HG03060 (cell line): ENCODE results near the gene ST6GALNAC4.
"Not testable (repeated sequence)": the region's sequence is repeated elsewhere in the genome, so short reads cannot be mapped to it uniquely, and the experiment has no call there.

Experiments
- ATAC-seq: cut with Tn5 transposase; IDR thresholded peaks from one replicate; pipeline ENCODE4 v1.9.1; 2021; ENCODE audit warnings: low read depth, moderate number of reproducible peaks; ENCODE audit not compliant: unreplicated experiment

The ST6GALNAC4 gene

DNA sequence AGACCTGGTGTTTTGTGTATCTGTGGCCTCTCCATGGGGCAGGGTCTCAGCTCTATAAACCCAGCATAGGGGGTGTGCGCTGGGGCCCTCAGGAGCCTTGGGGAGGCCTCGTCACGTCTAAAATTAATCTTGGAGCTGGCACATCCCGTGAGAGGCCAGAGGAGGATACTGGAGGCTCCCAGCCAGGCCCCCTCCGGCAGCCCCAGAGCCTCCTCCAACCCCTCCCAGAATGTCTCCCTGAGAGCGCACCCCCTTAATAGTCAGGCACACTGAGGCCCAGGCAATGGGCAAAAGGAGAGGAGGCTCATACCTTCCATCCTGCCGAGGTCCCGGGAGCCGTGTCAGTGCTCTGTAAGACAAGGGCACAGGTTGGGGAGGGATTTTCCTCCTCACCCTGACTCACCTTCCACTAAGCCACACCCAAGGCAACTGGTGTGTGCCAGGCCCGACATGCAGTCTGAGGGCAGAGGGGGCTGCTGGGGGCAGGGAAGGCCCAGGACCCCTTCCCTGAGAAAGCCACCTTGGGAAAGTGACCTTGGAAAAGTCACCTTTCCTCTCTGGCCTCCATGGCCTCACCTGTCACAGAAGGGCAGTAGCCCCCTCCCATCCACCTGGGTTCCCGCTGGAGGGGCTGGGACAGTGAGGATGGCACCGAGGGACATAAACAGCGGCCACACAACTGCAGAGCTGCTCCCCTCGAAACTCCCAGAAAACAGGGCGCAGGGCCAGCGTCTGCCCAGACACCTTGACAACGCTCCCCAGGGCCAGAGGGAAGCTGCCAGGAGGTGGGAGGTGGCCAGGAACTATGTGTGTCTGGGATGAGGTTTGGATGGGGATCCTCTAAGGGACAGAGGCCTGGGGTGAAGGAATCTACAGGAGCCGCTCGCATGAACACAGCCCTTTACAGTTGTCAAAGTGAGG lies 42.3 kb downstream of the ST6GALNAC4 start:
- ATAC-seq = no peak

DNA sequence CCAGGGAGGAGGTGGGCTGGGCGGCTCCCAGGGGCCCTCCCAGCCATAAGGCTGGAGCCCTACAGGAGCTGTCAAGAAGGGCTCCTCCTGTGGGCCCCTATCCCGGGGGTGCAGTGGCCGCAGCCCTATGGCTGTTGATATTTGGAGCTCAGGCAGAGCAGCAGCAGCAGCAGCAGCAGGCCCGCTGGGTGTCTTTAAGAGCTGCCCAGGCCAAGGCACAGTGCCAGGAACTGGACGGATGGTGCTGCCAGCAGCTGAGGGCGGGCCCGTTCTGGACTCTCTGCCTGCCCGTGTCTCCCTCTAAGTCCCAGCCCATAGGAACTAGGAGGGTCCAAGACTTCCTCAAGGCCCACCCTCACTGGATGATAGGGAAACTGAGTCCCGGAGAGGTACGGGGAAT lies 43.0 kb downstream of the ST6GALNAC4 start:
- no peak for ATAC-seq

DNA sequence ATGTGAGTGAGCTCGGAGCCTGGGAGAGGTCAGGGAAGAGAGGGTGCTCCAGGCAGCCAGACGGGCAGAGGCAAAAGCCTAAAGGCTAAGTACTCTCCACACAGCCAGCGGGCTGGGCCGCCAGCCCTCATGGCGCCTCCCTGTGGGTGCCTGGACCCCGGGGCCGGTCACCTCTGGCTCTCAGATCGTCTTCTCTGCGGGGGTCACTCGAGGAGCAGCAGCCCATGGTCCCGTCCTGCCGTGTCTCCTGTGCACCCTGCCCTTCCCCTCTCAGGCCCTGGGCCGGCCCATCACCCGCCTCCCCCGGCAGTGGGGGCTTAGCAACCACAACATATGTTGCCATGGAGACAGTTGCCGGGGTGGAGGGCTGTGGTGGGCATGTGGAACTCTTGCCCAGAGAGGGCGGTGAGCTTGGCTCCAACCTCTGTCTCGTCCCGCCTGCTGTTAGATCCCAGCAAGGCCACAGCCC lies 43.6 kb downstream of the ST6GALNAC4 start:
- no peak for ATAC-seq

DNA sequence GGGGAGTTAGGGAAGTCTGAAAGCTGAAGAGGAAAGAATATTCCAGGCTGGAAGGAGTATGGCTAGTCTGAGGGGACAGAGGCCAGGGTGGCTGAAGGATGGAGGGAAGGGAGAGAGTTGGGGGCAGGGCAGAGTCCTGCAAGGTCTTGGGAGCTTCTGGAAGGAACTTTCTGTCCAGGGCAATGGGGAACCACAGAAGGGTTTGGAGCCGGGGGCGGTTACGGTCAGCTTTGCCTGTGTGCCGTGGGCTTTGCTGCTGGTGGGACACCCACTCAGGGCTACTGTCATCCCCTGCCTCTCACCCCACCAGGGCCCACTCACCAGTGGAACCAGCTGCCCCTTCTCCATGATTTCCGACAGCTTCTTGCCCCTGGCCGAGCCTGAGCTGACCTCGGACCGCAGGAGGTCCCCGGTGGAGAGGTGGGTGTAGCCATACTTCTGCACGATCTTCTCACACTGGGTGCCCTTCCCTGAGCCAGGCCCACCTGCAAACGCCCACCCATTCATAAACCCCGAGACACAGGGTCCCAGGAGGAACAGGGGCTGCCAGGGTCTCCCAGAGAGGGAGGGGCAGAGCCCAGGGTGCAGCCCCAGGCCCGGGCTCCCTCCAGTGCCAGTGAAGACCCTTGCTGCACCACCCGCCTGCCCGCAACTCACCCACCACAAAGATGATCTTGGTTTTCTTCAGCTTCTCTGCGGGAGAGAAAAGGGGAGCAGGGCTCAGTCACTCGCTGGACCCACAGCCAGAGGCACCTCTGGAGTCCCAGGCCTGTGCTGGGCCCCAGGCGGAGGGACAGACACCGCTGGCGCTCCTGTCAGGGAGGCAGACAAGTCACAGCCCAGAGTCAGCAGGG lies 44.2 kb downstream of the ST6GALNAC4 start:
- ATAC-seq = no peak

DNA sequence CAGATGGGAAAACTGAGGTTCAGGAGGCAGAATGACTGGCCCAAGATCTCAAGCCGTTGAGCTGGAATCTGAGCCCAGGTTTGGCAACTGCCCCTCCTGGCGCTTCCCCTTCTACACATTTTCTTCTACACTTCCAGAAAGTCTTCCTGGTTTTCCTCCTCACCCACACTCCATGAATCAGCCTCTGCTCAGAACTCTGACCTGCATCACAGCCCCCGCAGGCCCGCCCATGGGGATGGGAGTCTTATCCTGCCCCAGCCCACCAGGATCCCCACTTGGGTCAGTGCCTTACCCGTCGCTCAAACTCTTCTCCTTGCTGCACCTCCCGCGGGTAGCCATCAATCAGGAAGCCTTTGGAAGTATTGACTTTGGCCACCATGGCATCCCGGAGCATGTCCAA lies 45.3 kb downstream of the ST6GALNAC4 start:
- ATAC-seq = no peak

DNA sequence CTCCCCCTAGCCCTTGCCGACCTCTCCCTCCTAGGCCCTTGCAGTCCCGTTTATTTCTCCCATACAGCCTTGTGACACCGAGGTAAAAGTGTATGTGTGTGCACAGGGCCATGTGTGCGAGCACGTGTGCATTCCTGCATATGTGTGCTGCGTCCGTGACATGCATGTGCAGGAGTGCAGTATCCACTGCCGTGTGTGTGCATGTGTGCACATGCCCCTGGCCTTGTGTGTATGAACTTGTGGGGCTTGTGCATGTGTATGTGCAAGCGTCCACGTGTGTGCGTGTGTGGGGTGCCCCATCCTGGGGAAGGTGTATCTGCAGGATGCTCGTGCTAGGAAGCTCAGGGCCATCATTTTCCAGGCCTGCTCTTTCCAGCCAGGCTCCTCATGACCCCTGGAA lies 46.0 kb downstream of the ST6GALNAC4 start:
- ATAC-seq = no peak

DNA sequence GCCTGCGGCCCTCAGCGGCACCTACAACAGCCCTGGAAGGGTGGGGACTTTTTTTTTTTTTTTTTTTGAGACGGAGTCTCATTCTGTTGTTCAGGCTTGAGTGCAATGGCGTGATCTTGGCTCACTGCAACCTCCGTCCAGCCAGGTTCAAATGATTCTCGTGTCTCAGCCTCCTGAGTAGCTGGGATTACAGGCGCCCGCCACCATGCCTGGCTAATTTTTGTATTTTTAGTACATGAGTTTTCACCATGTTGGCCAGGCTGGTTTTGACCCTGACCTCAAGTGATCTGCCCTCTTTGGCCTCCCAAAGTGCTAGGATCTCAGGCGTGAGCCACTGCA lies 46.7 kb downstream of the ST6GALNAC4 start:
- ATAC-seq = not testable (repeated sequence)

DNA sequence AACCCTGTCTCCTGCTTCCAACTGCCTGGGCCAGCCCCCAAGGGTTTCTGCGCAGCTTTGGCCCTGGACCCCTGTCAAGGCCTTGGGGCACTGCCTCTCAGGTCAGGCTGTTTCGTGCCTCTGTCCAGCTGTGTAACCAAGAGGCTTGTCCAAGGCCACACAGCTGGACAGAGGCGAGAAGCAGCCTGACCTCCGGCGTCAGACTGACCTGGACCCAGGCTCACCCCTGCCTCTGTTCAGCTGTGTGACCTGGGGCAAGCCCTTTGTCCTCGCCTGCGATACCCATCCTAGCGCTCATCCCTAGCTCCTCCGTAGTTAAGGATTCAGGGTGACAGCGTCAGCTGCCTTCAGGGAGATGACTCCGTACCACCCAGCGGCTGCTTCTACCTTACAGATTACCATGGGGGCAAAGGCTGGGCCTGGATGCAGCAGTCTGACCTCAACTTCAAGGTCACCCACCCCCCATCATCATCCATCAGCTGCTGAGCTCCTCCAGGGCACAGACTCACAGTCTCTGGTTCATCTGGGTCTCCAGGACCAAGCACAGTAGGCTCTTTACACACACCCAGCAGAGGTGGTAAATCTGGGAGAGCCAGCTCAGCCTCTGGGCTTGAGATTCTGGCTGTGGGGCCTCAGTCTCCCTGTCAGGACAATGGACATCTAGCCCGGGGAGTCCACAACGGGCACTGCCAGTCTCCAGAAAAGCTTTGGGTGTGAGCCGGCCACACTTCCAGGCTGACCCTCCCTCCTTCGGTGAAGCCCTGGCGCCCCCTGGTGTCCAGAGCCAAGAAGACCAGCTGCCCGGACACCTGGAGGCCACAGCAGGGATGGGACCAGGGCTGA lies 47.3 kb downstream of the ST6GALNAC4 start:
- no peak for ATAC-seq

DNA sequence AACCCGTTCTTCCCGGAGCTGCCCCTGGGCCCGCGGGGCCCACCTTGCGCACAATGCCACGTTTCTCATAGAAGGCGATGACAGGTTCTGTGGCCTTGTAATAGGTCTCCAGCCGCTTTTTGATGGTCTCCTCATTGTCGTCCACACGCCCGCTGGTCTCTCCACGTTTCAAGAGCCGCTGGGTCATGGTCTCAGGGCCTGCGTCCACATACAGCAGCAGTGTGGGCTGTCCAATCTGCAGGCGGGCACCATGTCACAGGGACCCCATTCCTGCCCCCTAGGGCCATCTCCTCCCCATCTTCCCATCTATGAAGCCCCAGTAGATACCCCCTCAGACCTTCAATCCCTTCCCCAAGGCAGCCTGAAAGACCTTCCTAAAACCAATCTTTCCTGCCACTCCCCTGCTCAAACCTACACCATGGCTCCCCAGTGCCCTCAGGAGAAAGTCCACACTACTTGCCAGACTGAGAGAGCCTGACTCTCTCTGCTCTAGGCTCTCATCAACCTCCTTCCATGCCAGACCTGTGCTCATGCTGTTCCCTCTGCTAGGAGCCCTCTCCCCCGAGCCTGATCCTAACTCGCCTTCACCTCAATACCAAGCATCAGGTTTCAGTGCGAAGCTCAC lies 48.5 kb downstream of the ST6GALNAC4 start:
- no peak for ATAC-seq

DNA sequence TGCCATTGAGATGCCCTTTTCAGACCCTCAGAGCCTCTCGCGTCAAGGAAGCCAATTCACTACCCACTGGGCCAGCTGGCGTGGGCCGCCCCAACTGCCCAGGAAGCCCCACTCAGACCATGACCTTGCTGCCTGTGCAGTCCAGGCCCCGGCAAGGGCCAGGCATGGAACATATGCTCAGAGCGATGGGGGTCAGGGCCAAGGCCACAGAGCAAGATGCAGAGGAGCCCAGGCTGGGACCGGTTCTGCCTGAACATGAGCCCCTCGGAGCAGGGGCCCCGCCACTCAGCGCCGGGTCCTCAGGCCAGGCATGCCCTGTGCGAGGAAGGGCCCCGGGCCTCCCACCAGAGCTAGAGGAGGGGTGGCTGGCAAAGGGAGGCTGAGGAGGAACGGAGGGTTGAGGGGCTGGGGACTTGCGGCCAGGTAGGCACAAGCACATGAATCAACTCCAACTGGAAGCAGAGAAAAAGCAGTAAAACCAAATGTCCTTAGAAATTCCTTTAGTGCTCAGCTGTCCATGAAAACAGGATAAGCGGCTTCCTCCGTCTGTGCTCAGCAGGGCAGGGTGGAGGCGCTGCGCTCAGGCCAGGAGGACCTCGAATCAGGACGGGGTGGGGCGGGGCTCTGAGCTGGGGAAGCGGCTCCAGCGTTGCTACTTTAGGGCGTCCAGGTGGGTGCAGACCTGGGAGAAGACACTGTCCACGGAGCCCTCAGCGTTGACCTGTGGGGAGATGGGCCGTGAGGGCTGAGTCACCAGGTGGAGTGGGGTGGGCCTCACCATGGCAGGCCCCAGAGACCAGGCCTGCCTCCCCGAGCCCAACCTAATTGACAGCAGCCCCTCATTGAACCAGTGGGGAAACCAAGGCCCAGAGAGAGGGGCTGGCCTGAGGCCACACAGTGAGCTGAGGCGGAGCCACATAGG lies 49.2 kb downstream of the ST6GALNAC4 start:
- ATAC-seq = no peak

DNA sequence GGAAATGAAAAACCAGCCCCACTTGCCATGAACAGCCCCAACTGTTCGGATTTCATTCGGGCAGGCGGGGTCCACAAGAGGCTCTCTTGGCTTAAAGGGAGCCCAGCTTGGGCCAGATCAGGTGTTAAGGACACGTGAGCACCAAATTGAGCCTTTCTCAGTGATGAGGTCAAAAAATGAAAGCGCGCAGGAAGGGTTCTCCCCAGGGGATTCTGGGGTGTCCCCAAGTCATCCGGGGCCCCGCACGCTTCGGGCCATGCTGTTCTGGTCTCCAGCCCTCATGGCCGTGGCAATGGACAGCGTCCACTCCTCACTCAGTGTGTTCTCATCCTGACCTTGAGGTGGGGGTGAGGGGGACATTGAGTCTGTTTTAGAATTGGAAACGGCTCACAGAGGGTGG lies 50.3 kb downstream of the ST6GALNAC4 start:
- ATAC-seq = no peak

DNA sequence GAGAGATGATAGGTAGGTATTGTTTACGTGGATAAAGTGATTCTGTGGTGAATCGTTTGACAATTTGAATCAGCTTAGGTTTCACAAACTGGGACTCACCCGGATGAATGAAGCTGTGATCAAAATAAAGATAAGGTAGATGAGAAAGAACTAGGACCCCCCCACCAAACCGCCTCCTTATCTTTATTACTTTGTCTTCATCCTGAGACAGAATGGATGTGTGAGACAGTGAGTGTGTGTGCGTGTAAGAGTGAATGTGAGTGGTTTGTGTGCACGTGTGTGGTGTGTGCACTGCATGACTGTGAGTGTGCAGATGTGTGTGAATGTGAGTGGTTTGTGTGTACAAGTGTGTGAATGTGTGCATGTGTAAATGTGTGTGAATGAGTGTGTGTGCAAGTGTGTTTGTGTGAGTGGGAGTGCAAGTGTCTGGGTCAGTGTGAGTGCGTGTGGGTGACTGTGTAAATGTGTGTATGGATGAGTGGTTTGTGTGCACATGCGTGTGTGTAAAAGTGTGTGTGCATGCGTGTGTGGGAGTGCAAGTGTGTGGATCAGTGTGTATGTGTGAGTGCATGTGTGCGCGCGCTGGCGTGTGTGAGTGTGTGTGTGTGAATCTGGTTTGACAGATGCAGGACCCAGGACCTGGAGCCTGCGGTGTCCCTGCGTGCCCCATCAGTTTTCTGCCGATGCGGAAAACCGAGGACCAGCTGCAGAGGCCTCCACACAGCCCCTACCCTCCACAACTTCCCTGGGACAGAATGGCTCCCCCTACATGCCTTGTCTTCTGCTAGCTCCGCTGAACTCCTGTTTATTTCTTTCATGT lies 51.0 kb downstream of the ST6GALNAC4 start:
- ATAC-seq = no peak

DNA sequence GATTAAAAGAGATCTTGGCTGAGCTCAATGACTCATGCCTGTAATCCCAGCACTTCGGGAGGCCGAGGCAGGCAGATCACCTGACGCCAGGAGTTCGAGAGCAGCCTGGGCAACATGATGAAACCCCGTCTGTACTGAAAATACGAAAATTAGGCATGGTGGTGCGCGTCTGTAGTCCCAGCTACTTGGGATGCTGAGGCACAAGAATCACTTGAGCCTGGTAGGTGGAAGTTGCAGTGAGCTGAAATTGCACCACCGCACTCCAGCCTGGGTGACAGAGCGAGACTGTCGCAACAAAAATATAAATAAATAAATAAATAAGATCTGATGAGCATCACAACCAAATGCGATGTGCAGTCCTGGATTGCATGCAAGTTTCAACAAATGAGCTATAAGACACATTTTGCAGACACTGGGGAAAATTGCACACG lies 53.6 kb downstream of the ST6GALNAC4 start:
- no peak for ATAC-seq

DNA sequence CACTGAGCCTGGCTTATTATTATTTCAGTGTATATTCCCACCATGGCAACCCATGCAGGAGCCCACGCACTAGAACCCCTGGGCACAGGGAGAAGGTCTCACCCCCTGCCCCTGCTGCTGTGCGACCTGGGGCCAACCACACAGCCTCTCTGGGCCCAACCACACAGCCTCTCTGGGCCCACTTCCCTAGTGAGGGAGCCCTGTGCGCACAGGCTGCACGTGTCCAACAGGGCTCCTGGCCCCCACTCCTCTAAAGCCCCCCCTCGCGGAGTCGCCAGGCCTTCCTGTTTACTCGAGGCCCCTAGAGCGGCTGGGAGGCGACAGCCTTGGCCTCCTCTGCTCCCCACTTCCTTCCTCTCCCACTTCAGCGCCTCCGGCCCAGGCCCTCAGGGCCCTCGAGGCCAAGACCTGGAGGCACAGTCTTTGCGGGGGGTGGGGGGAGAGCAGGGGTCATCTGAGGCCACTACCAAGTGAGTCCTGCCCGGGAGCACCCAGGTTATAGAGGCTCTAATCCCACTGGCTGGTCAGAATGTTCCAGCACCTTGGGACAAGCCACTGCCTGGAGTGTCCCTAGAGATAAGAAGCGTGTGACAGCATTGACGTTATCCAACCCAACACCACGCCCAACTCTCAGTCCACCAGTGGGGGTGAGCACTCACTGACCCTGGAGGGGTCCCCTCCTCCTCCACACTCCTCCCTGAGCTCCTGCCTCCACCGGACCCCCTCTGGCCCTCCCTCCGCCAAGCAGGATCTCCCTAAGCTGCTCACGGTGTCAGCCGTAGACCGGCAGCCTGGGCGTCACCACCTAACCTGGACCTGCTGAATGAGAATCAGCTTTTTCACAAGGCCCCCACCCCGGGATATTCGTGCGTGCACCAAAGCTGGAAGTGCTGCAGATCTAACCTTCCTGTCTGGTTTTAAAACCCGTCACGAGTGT lies 54.5 kb downstream of the ST6GALNAC4 start:
- ATAC-seq = no peak

DNA sequence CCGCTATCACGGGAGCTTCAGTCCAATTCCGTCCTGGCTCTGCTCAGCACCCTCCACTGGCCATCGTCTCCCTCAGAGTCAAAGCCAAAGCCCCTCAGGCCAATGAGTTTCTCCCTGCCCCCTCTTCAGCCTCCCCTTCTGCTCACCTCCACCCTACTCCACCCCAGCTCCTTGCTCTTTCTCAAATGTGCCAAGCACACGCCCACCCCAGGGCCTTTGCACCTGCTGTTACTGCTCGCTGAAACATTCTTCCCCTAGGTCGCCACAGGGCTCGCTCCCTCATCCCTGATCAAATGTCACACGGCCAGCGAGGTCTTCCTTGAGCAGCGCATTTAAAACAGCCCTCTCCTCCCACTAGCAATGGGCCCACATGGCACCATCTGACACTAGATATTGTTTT lies 56.1 kb downstream of the ST6GALNAC4 start:
- no peak for ATAC-seq

DNA sequence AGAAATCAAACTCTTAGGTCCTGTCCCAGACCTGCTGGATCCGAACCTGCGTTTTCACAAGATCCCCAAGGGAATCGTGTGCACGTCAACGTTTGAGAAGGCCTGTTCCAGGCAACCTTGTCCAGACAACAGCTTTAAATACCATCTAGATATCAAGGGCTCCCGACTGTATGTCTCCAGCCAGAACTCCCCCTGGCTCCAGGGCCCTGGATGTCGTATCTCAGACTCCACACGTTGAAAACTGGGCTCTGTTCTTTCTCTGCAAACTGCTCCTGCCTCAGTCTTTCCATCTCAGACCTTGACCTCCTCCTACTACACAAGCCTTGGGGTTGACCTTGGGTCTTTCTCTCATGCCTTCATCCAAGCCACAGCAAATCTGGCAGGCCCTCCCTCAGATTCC lies 56.6 kb downstream of the ST6GALNAC4 start:
- no peak for ATAC-seq

DNA sequence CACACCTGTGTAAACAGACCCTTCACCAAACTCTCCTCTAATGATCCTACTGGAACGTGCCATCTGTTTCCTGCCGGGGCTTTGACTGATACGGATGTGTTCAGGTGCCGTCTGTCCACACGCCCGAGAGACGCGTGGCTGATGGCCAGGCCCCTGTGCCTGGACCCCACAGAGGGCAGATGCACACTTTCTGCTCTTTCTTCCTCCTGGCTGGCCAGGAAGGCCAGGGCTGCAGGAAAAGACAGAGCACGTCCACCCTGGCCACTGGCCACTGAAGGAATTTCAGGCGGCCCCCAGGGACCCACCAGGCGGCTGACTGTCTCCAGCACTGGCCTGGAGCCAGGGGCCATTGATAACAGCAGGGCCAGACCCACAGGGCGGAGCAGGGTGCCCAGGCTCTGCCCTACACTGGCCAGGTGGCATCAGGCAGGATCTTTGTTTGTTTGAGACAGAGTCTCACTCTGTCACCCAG lies 58.8 kb downstream of the ST6GALNAC4 start:
- ATAC-seq = no peak
